GM13977 (cell line): Measurements from ENCODE around the gene OR1F1.
"Not testable (repeated sequence)": the region's sequence is repeated elsewhere in the genome, so short reads cannot be mapped to it uniquely, and the experiment has no call there.

Source experiments
- DNase-seq: peaks from one replicate; pipeline ENCODE4 v3.0.0; 2012; ENCODE audit warnings: low spot score
- CTCF ChIP-seq: IDR thresholded peaks from 2 replicates; pipeline ENCODE4 v1.5.1; 2012; ENCODE audit warnings: mild to moderate bottlenecking, control low read depth; ENCODE audit not compliant: insufficient read depth; ENCODE audit errors: extremely low read depth, missing control alignments
- in situ Hi-C: fragments of 300-500 bp; cut with MboI; formaldehyde crosslinking; loops from one replicate; pipeline ENCODE4 v1.12.0; 2022; ENCODE audit warnings: low sequenced_read_pairs, low pct_unique_long_range_greater_than_20kb, mixed read lengths, inconsistent platforms; ENCODE audit not compliant: unreplicated experiment

OR1F1 gene

GRCh38 chr16:3165111-3165822 is 22.7 kb upstream of the OR1F1 start:
- TF ChIP-seq CTCF: no peak
- no peak for DNase-seq
- in situ Hi-C loops: loop anchor here (10.0 kb wide), 1 partner anchor 100 kb away; the partner anchor contains the start of gene IL32

- TF ChIP-seq CTCF: no peak
- in situ Hi-C loops: loop anchor here (10.0 kb wide), 1 partner anchor 102 kb away; the partner anchor contains the start of gene IL32
- no peak for DNase-seq
Measured at GRCh38 chr16:3166505-3166886, 21.5 kb upstream of the OR1F1 start.

GRCh38 chr16:3168729-3169128 is 19.3 kb upstream of the OR1F1 start:
- not testable (repeated sequence) for DNase-seq
- in situ Hi-C loops: loop anchor here (10.0 kb wide), 1 partner anchor 104 kb away; the partner anchor contains the start of gene IL32

- no peak for TF ChIP-seq CTCF
- peak; percentile 58 for DNase-seq
- in situ Hi-C loops: no loop called here
Measured at GRCh38 chr16:3170440-3171180, 17.4 kb upstream of the OR1F1 start.

- in situ Hi-C loops: no loop called here
- no peak for TF ChIP-seq CTCF
- peak; percentile 75 for DNase-seq
Measured at GRCh38 chr16:3171181-3171854, 16.7 kb upstream of the OR1F1 start.

GRCh38 chr16:3171855-3172593 is 16.0 kb upstream of the OR1F1 start:
- in situ Hi-C loops: no loop called here
- peak; percentile 60 for DNase-seq

More at GRCh38 chr16:3171855-3172593, 16.0 kb upstream of the OR1F1 start:
- TF ChIP-seq CTCF: no peak
